ENCODE measurements around the gene PHF12. TPM values are rescaled to one million over a fixed set of nuclear protein-coding genes. Genes with fewer than 3 reads are reported as not detected.

The PHF12 gene
- total and polyA plus RNA-seq, 2 of the 13 experiments (the other 11 are each of a cell fraction or from before 2014, with no cell fraction given): 9.8 to 17.1 TPM

- TF ChIP-seq ETV5 (CRISPR knock-in tag; IDR thresholded peaks at IDR 0.05; ENCODE audit: borderline replicate concordance) (no peak), KLF12 (CRISPR knock-in tag; IDR thresholded peaks at IDR 0.05; ENCODE audit: borderline replicate concordance) (no peak), ZNF775 (CRISPR knock-in tag; IDR thresholded peaks at IDR 0.05; ENCODE audit: borderline replicate concordance) (no peak), ARID4A (CRISPR knock-in tag; IDR thresholded peaks at IDR 0.05; ENCODE audit: borderline replicate concordance) (0 out of 2 replicates have a peak, but pooled peaks have one; percentile 22), ZNF652 (CRISPR knock-in tag; IDR thresholded peaks at IDR 0.05; ENCODE audit: borderline replicate concordance, low read depth) (0 out of 2 replicates have a peak, but pooled peaks have one; percentile 12), JUNB (CRISPR knock-in tag; IDR thresholded peaks at IDR 0.05; ENCODE audit: borderline replicate concordance) (no peak), RFX3 (CRISPR knock-in tag; IDR thresholded peaks at IDR 0.05) (no peak), HOXD1 (CRISPR knock-in tag; IDR thresholded peaks at IDR 0.05) (no peak), LBX2 (CRISPR knock-in tag; IDR thresholded peaks at IDR 0.05; ENCODE audit: borderline replicate concordance) (no peak), MEIS1 (CRISPR knock-in tag; IDR thresholded peaks at IDR 0.05; ENCODE audit: borderline replicate concordance) (no peak), U2AF1 (optimal IDR thresholded peaks at IDR 0.05; ENCODE audit: low read depth, low read length) (no peak), ZZZ3 (CRISPR knock-in tag; IDR thresholded peaks at IDR 0.05; ENCODE audit: borderline replicate concordance) (no peak), SP1 (IDR thresholded peaks at IDR 0.05) (no peak), SP1 (CRISPR knock-in tag; IDR thresholded peaks at IDR 0.05) (no peak)
- CTCF ChIA-PET (ENCODE audit: low intra/inter-chr PET ratio, low total read pairs): interaction anchor here (1.2 kb wide), 1 partner anchor 144 kb away, joined by 3 read pairs; no protein-coding TSS in a partner anchor
- intact Hi-C loops (cut with micrococcal nuclease; ENCODE audit: unreplicated experiment): loop anchor here (10.0 kb wide), 2 partner anchors 46 to 106 kb away; no protein-coding TSS in a partner anchor
- POLR2A ChIA-PET: interaction anchor here (0.7 to 1.4 kb wide), 2 partner anchors 17 to 92 kb away, joined by 3 to 4 read pairs; partner anchors contain the start of gene PHF12
- H3K36me3 ChIP-seq (replicated peaks in 1 of 2; ENCODE audit: control insufficient read depth in 1 of 2, insufficient read depth in 2 of 2, low read length in 2 of 2): no peaks in the 10 kb centered on the region
- H4K20me1 ChIP-seq (ENCODE audit: insufficient read depth, low read length): no peaks in the 10 kb centered on the region
- 17% methylated on average over 10 of the region's 10 CpGs for WGBS (ENCODE audit: low lambda C conversion rate)
- BruUV-seq (replicated peaks): no TSS peak
- H3K4me1 ChIP-seq (ENCODE audit: insufficient read depth, low read length): peaks cover 54% of the 10 kb centered on the region
- ATAC-seq (no peak; the same call in 2 of the 3 replicates), FAIRE-seq (no peak), DNase-seq (ENCODE audit: low spot score) (no peak)
- no peak overlapping the region for H3K9ac ChIP-seq (ENCODE audit: insufficient read depth, low read depth, low read length)
- peaks cover 2 to 66% of the 10 kb centered on the region in 2 experiments; a peak in 4 of 5 replicates for H3K27me3 ChIP-seq (ENCODE audit: control insufficient read depth in 1 of 2, insufficient read depth in 2 of 2, low read length in 2 of 2)
- in situ Hi-C loops (cut with HindIII; ENCODE audit: extremely low pct_ligation_motif_present, low pct_unique_long_range_greater_than_20kb): loop anchor here (5.0 kb wide), 1 partner anchor 139 kb away; no protein-coding TSS in a partner anchor
- H3K9me3 ChIP-seq (ENCODE audit: low read length): no peaks in the 10 kb centered on the region
- H3K79me2 ChIP-seq (ENCODE audit: insufficient read depth, low read length): no peaks in the 10 kb centered on the region
- H3K4me2 ChIP-seq (ENCODE audit: low read depth, low read length): peak overlapping the region; percentile 39; the same call in 1 of the 2 replicates
- H3K27ac ChIP-seq (ENCODE audit: extremely low read length, insufficient read depth, low read length): no peak overlapping the region
- H2AFZ ChIP-seq (ENCODE audit: low read length): no peak overlapping the region
- H3K4me3 ChIP-seq (replicated peaks in 1 of 3; ENCODE audit: insufficient read depth in 1 of 3, low read depth in 2 of 3, low read length in 3 of 3): no peak overlapping the region
Measured at GRCh38 chr17:28968231-28968913, 17.1 kb upstream of the PHF12 start.
